GM19351 (cell line): ENCODE measurements around the gene LRP1-AS.
"Not testable (repeated sequence)": the region's sequence is repeated elsewhere in the genome, so short reads cannot be mapped to it uniquely, and the experiment has no call there.

Experiments used
- ATAC-seq: cut with Tn5 transposase; IDR thresholded peaks from one replicate; pipeline ENCODE4 v1.9.1; 2021; ENCODE audit warnings: mild to moderate bottlenecking, moderate library complexity; ENCODE audit not compliant: unreplicated experiment

The LRP1-AS gene

GRCh38 chr12:57124261-57124877, 23.1 kb downstream of the LRP1-AS start:
- peak; percentile 59 for ATAC-seq

- ATAC-seq, result no peak
These were observed 23.6 kb downstream of the LRP1-AS start for GRCh38 chr12:57123813-57124212.

DNA sequence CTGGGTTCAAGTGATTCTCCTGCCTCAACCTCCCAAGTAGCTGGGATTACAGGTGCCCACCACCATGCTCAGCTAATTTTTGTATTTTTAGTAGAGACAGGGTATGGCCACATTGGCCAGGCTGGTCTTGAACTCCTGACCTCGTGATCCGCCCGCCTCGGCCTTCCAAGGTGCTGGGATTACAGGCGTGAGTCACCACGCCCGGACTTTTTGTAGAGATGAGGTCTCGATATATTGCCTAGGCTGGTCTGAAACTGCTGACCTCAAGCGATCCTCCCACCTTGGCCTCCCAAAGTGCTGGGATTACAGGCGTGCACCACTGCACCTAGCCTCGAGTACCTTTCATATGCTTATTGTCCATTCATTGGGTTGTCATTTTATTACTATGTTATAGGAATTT, 26.7 kb downstream of the LRP1-AS start:
- ATAC-seq, result not testable (repeated sequence)

- no peak for ATAC-seq
These were observed 27.9 kb downstream of the LRP1-AS start for GRCh38 chr12:57119294-57120085.

DNA sequence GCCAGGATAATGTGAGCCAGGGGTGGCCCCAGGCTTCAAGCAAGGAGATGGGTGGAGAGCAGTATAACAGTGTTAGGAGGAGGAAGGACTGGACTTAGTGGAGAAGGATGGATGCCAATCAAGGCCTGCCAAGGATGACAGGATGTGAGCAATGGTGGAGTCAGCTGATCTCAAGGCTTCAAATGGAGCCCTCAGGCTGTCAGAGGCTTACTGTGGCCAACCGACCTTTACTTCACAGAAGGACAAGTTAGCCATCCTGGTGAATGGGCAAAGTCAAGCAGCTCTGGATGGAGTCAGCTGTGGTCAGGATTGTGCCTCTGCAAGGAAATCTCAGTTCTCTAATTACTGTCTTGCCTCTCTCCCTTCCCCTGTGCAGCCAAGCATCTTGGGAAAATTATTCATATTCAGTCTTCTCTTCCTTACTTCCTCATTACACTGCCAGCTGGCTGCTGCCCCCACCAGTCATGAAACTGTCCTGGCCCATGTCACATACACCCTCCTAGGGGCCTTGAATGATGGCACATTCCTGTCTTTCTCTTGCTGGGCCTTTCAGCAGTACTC, 28.6 kb downstream of the LRP1-AS start:
- ATAC-seq, result no peak

DNA sequence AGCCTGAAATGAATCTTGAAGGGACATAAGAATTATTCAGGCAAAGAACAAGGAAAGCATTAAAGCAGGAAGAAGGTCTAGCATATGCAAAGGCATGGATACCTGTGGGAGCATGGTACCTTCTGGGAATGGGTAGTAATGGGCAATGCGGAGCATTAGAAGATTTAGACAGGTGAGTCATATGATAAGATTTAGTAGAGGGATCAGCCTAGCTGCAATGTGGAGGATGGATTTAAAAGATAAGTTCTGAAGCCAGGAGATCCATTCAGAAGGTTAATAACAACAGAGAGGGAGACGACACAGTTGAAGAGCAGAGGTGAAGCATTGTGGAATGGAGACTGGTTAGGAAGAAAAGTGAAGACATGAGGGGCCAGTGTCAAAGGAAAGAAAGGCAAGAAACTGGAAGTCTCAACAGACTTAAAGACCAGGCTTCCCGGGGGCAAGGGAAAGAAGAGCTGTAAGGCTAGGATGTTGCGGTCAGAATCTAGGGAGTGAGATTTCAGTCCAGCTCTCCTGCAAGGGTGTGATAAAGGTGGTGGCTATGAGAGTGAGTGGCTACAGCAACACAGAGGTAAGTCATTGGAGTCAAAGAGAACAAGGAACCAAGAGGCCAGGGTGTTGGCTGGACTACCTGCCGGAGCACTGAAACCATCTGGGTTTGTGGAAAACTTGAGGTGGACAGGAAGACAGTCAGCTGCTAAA, 30.7 kb downstream of the LRP1-AS start:
- no peak for ATAC-seq

DNA sequence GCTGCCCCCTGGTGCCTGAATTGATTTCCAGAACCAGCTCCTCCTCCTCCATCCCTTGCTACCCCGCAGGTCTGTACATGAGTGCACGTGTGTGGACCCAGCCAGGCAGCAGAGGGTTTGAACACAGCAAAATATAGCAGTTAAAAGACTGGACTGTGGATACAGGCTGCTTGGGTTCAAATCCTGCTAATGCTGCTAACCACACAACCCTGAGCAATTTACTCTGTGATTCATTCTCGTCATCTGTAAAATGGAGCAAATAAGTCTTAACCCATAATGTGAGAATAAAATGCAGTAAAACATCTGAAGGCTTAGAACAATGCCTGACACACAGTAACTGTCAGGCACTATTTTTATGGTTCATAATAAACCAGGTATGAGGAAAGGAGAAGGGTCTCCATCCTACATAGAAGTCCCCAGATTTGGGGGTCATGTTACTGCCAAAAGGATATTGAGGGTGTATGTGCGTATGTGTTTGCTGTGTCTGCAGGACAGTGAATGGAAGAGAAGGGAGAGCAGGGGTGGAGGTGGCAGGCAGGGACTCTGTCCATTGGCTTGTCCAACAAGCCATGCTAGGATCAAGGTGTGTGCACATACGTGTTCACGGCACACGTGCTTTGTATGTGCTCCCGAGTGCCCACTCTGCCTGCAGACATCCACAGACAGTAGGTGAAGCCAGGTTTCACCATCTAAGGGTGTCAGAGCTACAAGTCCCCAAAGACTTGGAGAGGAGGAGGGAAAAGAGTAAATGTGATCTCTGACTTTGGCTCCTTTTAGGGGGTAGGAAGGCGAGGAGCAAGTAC, 34.7 kb downstream of the LRP1-AS start:
- peak; percentile 63 for ATAC-seq

- peak; percentile 67 for ATAC-seq
These were observed 36.2 kb downstream of the LRP1-AS start, which contains the start of gene STAT6 for GRCh38 chr12:57111031-57111734. TSS of gene STAT6 (minus strand) at chr12:57111362. CDS start at chr12:57108278, 3,084 bp downstream.

DNA sequence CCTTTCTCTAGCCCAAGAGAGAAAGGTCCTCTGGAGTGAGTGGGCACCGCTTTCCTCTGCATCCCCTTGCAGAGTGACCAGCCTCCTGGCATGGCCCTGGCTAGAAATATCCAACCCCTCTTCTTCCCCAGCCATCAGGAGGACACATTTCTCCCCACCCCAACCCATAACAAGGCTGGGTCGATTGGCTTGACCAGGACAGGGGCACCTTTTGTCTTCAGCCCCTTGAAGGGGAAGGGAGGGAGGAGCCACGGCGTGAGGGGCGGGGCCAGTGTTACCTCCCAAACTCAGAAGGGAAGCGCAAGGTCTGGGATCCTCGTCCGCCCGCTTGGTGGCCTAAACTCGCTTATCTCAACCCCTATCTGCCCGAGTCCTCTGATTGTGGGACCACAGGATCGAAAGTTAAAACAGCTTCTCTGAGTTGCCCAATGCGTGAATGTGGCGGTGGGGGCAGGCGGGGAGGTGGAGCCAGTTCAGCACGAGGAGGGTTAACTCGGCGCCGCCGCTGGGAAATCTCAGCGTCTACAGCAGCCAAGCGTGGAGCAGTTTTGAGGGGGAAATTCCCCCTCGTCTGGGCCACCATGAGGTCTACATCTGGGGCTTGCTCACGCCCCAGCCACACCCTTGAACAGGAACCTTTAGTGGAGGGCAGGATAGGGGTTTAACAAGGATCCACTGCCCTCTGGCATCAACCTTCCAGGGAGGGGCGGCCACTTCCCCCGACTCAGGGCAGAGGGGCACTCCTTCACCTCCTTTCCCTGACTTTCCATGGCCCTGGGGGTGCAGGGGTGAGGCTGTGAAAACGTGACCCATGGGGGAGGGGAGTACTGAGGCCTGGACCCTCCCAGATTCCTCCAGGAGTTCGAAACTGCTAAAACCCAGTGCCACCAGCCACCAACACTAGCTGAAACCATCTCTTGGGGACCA, 37.1 kb downstream of the LRP1-AS start:
- peak; percentile 46 for ATAC-seq

DNA sequence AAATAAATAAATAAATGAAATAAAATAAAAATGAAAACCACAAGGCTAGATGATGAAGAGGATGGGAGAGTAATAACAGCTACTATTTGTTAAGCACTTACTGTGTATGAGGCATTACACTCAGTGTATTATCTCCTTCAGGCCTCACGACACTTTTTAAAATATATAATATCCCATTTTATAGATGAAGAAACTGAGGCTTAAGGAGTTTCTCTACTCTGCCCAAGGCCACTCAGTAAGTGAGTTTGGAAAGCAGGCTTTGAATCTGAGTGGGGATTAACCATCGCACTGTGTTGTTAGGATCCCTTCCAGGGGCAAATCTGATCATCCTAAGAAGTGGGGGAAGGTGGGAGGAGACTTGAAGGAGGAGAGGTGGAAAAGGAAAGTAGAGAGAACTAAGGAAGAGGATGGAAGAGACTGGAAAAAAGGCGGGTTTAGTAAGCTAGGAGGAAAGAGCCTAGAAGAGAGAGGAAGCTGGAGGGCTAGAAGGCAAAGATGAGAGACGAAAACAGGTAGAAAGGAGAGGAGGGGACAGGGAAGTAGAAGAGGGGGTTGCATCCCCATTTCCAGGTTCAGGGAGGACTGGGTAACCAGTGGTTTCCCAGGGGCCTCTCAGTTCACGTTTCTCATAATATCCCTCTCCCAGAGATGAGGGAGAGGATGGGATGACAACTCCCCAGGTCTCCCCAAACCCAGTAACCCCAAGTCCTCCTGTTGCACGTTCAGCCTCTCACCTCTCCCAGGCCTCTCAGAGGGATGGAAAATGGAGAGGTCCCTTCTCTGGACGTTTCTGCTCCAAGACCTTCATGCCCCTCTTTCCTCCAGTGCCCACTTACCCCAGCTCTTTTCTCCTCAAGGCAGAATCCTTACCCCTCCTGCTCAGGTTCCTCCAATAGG, 38.0 kb downstream of the LRP1-AS start:
- ATAC-seq, result no peak

GRCh38 chr12:57107456-57108155, 39.8 kb downstream of the LRP1-AS start:
- no peak for ATAC-seq

GRCh38 chr12:57106021-57106708, 41.3 kb downstream of the LRP1-AS start:
- ATAC-seq, result no peak

GRCh38 chr12:57105011-57105753, 42.2 kb downstream of the LRP1-AS start:
- ATAC-seq, result no peak

DNA sequence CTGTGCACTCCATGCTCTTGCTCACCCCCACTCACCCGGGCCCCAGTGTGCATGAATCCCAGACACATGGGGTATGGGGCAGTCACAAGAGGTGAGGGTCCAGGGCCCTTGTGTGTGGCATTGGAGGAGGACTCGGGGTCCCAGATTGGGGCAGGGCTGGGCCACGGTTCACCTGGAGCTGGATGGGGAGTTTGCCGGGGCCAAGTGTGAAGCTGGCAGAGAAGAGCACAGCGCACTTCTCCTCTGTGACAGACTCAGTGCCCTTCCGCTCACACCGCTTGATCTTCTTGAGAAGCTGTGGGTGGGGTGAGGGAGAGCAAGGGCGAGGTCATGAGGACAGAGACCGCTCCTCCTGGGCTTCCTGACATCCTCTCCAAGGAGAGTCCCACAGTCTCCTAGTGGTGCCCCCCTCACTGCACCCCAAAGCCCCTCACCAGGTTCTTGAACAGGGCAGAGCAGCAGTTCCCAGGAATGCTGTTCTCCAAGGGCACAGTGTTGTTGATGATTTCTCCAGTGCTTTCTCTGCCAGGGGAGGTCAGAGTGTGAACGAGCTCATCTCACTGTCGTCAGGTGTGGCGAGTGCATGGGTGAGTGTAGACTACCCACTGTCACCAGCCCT, 43.0 kb downstream of the LRP1-AS start:
- ATAC-seq, result no peak

GRCh38 chr12:57103856-57104255, 43.6 kb downstream of the LRP1-AS start:
- no peak for ATAC-seq
